Mammary epithelial cell (primary cell): ENCODE measurements around the gene SIK2.

Experiments used
- EZH2 ChIP-seq: IDR thresholded peaks from 2 replicates; pipeline ENCODE4 v1.6.1; 2012; ENCODE audit warnings: low read length, inconsistent platforms, borderline replicate concordance
- TF ChIP-seq, protein P1 (sequence below), 2 donors: IDR thresholded peaks in 1 of 2; conservative IDR thresholded peaks in 1 of 2; 2 replicates each; pipeline ENCODE4 v1.5.1; 2011 to 2012; ENCODE audit warnings: inconsistent platforms in 2 of 2, low read length in 2 of 2, mild to moderate bottlenecking in 2 of 2, control low read depth in 1 of 2, low read depth in 1 of 2; ENCODE audit not compliant: insufficient read depth in 1 of 2; ENCODE audit errors: extremely low read depth in 1 of 2

DNA sequence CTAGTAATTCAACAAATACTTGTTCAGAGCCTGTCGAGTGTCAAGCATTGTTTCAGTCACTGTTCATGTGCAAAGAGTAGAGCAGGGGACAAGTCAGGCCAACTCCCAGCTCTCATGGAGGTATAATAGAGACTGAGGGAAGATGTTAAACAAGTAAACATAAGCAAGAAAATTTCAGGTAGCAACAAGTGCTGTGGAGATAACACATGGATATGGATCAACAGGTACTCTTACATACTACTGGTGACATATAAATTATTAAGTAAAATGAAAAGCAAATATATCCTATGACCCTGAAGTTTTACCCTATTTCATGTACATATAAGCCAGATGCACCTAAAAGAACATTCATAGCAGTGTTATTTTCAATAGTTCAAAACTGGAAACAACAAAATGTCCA lies 42.7 kb downstream of the SIK2 start:
- TF ChIP-seq, protein P1, sequence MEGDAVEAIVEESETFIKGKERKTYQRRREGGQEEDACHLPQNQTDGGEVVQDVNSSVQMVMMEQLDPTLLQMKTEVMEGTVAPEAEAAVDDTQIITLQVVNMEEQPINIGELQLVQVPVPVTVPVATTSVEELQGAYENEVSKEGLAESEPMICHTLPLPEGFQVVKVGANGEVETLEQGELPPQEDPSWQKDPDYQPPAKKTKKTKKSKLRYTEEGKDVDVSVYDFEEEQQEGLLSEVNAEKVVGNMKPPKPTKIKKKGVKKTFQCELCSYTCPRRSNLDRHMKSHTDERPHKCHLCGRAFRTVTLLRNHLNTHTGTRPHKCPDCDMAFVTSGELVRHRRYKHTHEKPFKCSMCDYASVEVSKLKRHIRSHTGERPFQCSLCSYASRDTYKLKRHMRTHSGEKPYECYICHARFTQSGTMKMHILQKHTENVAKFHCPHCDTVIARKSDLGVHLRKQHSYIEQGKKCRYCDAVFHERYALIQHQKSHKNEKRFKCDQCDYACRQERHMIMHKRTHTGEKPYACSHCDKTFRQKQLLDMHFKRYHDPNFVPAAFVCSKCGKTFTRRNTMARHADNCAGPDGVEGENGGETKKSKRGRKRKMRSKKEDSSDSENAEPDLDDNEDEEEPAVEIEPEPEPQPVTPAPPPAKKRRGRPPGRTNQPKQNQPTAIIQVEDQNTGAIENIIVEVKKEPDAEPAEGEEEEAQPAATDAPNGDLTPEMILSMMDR (conservative IDR thresholded peaks at IDR 0.05 in 1 of 2, IDR thresholded peaks at IDR 0.05 in 1 of 2; ENCODE audit: extremely low read depth in 1 of 2, insufficient read depth in 1 of 2, low read depth in 1 of 2, low read length in 2 of 2) = no peak
- no peak for TF ChIP-seq EZH2
